CD4-positive, alpha-beta T cell treated with Interleukin-6 for 4 hours (primary cell): ENCODE results near the gene CPEB3.

Experiments used
- DNase-seq: peaks from one replicate; pipeline ENCODE4 v3.0.0-alpha.2; 2020; ENCODE audit warnings: mixed read lengths

Gene CPEB3

GRCh38 chr10:92014620-92015019 lies 276.3 kb downstream of the CPEB3 start:
- no peak for DNase-seq

GRCh38 chr10:92011560-92012214 lies 279.2 kb downstream of the CPEB3 start:
- no peak for DNase-seq

DNA sequence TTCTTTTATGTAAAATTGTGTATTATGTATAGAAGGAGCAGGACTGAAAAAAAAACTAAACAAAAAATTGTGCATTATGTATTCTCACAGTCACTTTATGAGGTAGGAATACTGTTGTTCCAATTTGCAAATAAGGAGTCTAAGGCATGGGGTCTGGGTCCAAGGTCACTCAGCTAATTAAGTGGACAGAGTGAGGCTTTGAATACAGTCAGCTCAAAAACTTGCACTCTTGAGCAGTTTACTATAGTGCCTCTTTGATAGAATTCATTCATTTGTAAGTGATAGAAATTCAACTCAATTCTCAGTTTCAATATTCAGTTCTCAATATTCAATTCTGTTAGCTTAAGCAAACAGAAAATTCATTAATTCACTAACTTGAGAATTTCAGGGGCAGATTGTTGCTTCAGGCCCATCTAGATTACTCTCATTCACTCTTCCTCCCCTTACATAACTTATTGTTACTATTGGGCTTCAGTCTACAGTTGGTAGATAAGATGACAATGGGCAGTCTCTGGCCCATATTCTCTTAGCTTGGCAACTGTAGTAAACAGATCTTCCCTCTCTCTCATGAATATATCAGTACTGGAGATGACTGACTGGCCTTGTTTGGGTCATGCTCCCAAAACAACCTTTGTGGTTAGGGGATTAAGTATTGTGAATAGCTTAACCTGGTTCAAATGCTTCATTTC lies 280.7 kb downstream of the CPEB3 start:
- DNase-seq = no peak

DNA sequence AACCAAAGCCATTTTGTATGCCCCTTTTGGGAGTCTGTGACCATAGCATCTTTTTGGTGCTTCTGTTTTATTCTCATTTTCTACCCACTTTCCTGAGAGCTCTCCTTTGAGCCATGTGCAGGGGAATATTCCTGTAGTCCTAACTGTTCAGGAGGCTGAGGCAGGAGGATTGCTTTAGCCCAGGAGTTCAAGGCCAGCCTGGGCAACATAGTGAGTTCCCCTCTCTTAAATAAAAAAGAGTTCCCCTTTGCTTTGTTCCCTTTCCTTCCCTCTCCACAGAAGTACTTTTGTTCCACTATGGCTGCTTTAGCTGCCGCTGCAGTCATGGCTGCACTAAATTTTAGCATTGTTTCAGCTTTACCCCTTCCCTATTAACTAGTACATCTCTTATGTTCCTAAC lies 281.4 kb downstream of the CPEB3 start:
- no peak for DNase-seq

- no peak for DNase-seq
These were observed 284.9 kb downstream of the CPEB3 start for GRCh38 chr10:92005978-92006377.

DNA sequence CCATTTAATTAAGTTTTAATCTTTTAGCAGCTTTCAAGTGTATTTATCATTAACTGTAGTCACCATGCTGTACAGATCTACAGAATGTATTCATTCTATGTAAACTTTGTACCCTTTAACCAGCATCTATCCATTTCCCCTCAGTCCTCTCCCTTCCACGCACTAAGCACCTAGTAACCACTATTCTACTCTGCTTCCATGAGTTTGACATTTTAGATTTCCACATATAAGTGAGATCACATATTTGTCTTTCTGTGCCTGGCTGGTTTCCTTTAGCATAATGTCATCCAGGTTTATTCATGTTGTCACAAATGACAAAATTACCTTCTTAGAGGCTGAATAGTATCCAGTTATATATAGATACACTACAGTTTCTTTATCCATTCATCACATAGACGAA lies 287.6 kb downstream of the CPEB3 start:
- DNase-seq = no peak

GRCh38 chr10:92001995-92002394 lies 288.9 kb downstream of the CPEB3 start:
- no peak for DNase-seq

- no peak for DNase-seq
These were observed 289.3 kb downstream of the CPEB3 start for GRCh38 chr10:92001581-92001980.
